GM15510 (cell line): ENCODE measurements around the gene WBP2.

Experiments
- POLR2A ChIP-seq: IDR thresholded peaks from 3 replicates; pipeline ENCODE4 v1.6.1; 2011; ENCODE audit warnings: borderline replicate concordance; ENCODE audit not compliant: insufficient read length; ENCODE audit errors: extremely low read depth

WBP2 gene

DNA sequence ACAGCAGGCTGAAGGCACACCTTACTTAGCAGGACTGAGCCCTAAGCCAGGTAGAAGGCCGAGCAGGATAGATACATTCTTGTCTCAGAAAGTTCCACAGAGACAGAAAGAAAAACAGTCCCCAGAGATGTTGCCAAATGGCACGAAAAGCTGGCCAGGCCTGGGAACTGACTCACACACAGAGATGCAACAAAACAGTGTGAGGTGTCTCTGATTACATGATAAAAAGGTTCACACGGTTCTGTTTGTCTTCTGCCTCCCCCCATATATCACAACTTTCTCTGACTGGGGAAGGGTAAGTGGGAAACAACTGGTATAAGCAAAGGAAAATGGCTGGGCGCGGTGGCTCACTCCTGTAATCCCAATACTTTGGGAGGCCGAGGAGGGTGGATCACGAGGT lies 1.7 kb downstream of the WBP2 start:
- no peak for TF ChIP-seq POLR2A

DNA sequence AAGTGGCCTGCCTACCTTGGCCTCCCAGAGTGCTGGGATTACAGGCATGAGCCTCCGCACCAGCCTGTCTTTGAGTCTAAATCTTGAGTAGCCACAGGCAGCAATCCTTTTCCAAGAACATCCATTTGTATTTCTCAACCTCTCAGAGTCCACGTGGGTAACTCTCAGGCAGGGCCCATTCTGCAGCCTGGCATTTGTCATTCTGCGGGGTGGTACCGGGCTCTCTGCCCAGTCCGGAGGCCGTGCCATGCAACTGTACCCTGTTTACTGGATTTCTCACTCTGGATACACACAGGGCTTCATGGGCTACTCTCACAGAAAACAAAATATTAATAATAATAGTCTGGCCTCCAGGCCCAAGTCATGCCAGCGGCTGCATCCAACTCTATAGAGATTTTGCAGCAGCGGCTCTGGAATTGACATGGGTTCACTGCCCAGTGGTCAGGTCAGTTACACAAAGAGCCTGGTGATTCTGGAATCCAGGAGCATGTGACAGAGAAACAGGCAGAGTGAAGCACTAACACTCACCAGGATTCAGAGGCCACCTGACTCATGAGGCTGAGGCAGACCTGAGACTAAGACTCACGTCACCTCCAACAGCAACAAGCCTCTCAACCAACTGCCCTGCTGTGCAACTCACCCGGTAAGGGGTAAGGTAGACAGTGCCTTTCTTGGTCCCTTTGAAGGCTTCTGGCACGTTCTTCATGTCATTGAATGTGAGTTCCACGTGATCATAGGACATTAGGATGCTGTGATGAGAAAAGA lies 4.0 kb downstream of the WBP2 start:
- TF ChIP-seq POLR2A, result no peak

DNA sequence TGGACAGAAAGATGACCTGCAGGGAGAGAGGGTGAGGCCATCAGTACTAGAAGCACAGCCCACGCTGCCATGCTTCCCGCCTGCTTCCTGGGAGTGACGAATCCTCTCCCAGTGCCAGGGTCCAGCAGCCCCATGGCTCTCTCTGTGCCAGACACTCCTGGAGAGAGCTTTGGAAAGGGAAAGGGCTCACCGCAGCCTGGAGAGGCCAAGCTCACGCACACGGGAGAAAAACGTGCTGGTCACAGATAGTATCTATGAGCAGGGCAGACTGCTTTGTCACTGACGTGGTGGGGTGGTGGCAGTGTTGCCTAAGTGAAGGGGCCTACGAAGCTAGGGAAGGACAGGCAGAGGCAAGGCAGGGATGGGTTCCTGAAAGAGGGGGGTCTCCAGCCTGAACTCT lies 5.4 kb downstream of the WBP2 start:
- no peak for TF ChIP-seq POLR2A

DNA sequence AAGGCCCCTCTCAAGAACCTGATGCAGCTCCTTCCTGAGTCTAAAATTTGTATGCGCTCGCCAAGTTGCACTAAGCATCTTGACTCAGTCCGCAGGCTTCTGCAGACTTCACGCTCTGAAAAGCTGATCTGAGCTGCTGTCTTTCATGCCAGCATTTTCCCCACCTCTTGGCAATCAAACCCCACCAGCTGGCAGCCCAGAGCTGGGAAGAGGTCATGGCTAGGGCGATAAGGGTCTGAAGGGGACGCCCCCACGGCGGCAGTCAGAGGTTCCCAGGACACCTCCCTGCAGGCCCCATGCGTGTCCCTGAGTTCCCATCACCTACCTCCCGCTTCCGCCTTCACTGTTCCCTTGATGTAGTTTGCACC lies 5.9 kb downstream of the WBP2 start:
- TF ChIP-seq POLR2A, result no peak

DNA sequence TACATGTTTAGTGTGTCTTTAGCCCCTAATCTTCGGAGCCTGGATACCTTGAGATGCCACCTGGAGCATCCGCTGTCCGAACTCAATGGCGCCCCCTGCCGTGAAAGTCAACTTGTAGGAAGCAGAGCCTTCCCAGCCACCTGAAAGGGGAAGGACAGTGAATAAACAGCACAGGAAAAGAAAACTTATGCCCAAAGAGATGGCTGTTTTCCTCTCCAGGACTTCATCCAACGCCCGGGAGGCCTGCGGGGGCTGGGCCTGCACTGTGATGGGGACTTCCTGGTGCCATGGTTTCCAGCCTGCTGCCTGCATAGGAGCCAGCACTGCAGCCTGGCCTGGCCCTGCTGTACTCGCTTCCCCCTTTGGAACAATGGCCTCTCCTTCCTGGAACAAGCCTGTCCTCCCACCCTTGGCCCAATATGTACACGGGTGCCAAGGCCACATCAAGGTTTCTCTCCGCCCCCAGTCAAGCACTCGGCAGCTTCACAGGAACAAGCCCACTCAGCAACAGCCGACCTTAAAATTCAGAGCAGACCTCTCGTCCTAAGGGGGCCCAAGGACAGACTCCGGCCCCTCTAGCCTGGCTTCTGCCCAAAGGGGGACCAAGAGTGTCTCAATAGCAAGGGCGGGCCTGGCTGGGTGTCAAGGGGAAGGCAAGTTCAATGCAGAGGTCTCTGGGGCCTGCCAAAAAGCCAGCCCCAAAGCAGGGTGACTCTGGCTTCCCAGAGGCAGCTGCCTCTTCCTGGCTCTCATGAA lies 6.4 kb downstream of the WBP2 start:
- TF ChIP-seq POLR2A, result no peak

DNA sequence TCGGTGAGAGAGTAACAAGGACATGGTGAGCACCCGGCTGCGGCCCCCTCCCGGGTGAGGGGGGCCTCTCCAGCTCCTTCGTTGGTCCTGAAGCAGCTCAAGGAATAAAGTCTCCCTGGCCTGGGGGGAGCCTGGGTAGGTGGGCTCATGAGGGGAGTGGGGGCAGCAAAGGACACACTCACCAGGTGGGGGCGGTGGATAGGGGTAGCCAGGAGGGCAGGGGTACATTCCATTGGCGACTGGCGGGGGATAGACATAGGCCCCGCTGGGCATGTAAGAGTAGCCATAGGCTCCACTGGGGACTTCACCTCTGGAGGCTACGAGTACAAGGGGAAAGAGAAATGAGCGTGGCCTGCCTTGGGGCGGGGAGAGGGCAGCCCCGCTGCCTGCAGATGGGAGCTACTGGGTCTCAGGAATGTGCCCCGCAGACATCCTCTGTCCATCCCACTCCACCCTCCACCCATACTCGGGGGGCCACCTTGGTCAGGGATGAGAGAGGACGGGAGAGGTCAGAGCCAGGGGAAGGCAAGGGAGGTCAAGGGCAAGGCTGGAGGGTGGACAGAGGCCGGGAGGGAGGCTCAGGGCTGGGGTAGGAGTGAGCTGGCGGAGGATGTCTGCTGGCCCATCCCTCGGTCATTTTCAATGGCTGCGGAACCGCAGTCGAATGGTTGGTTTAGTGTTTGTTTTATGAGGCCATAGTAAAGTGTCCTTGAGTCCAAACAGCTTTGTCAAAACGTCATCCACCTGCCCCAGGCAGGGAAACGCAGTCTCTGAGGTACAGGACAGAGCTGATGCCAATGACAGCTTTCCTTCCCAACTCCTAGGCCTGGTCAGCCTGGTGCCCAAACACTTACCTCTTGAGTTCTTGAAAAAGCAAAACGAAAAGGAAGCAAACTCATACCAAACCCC lies 7.3 kb downstream of the WBP2 start:
- TF ChIP-seq POLR2A, result no peak

DNA sequence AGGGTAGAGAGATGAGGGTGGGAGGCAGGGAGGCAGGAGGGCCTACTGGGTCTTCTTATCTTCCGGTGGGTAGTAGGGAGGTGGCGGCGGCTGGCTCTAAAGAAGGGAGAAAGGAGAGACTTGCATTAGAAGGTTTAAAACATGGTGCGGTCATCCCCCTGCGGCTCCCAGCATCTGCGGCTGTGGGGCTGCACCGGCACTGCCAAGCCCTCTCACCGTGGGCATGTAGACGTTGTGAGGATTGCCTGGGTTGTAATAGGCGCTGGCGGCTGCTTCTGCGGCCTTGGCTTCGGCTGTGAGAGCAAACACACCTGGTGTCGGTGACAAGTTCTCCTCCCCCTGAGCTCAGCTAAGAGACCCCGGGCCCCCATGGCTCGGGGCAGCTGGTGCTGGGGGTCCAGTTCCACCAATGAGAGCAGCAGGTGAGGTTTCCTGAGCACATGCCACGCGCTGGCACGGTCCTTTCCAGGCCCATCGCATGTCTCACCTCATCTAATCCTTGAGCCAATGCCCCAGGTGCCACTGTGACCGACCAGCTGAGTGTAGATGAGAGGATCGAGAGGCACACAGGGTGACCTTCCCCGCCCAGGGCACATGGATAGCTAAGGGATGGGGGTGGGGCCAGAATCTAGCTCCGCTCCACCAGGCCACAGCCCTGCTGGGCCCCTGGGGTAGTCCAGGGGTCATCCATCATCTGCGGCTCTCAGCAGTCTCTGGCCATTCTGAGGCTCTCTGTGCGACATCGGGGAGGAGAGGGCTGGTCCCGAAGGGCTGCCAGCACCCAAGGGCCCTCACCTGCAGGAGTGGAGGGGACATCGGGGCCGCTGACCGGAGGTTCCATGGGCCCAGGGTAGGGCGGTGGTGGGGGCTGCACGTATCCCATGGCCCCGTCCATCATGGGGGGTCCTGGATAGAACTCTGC lies 8.2 kb downstream of the WBP2 start:
- peak; percentile 10 for TF ChIP-seq POLR2A

DNA sequence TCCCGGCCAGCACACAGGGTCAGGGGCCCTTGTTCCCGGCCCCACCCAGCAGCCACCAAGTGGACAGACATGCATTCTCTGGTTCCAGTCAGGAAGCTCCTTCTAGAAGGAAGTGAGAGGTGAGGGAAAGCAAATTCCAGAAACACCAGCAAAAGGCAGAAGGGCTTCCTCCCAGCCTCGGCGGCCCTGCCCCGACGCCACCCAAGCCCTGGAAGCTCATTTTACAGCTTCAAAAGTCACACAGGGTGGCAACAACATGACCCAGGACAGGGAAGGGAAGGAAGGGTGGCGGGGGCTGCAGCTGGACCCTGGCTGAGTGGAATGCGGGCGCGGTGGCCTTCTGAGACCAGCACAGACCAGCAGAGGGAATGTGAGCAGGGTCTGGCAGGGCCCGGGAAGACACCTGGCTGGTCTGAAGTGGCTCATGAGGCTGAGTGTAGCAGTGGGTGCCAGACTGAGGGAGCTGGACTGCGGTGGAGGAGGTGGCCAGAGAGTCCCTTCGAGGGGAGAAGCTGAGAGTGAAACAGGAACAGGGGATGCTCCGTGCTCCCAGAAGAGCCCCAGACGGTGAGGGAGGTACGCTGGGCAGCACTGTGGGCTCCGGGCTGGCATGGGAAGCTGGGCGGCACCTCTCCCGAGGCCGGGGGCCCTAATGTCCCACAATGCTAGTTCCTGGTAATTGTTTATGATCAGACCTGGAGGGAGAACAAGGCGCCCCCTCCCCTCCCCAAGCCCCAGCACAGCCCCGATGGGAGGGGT lies 9.0 kb downstream of the WBP2 start:
- TF ChIP-seq POLR2A, result no peak

DNA sequence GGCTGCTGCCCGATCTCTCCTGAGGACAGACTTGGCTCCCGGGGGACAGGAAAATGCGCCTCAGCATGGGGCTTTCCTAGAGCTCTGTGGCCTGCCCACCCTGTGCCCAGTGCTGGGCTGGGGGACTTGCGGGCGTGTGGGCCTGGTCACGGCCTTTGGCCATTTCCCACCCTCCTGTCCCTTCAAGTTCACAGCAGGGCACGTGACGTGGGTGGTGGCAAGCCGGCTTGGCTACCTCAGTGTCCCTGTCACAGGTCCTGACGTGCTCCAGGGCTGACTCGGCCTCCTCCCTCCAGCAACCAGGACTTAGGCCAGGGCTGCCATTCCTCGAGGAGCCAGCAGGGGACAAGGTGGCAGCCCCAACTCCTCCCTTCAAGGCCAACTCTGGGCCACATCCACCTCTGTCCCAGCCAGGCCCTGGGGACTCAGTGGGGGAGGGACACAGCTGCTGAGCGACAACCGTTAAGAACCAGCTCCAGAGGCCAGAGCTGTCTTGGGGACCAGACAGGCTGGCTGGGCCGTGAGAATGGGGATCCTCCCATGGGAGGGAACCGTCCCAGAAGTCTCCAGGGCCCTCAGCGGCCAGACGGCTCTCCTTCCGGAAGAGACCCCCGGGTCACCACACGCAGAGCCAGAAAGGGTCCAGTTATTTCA lies 9.9 kb downstream of the WBP2 start:
- TF ChIP-seq POLR2A, result peak; percentile 19

DNA sequence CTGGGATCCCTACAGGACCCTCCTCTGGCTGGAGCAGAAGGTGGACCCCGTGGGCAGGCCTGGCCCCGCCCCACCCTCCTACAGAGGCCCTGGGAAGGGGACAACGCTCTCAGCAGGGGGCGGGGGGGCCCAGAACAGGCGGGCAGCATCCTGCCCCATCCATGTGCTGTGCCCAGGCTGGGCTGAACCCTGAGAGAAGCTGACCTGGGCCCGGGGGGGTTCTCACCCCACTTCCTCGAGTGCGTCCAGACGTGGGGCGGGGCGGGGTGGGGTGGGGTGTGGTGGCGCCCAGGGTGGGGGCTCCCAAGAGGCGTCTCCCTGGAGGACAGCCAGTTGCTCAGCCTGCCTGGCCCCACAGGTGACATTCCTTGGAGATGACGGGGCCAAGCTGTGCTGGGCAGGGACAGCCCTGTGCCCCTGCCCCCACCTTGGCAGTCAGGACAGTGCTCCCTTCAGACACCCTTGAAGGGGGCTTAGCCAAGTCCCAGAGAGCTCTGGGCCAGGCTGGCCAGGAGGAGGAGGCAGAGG lies 10.5 kb downstream of the WBP2 start:
- TF ChIP-seq POLR2A, result no peak

DNA sequence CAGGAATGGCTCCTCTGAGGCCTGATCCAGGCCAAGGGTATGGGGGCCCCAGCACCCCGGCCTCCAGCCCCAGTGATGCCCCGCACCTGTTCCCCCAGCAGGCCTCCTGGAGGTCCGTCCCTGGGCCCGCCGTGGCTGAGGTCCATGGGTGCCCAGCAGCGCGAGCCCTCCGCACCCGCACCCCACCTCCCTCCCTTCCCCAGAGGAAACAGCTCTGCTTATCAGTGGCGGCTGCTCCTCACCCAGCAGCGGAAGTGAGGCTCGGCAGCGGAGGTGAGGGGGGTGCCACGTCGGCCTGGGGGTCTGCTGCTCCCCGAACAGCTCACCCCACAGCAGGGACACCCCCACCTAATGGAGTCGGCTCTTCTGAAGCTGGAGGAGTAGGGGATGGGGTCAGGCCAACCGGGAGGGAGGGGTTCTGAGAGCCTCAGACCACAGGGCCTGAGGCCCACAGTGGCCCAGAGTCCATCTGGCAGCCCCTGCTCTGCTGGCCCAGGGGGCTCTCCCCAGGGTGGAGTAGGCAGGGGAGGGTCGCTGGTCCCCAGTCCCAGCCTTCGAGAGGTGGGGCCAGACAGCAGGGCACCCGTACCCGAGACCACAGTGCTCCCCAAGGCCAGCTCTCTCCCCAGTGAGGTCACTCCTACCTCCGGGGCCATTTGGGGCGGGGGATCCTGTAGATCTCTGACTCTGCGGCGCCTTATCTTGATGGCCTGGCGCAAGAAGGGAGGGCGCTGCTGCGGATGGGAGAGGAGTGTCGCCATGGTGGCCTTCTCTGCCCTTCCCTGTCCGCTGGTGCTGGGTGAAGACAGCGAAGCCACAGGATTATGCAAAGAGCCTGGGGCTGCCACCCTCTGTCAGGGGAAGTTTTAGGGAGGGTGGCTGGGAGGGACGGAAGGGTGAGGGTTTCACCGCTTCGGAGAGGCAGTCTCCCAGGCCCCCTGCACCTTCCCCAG lies 11.3 kb downstream of the WBP2 start, which contains the start of gene UNC13D:
Gene UNC13D (minus strand): TSS at position 828 of the 953 bp plus-strand sequence. CDS start 67 bp downstream, at position 761.
- TF ChIP-seq POLR2A, result peak; percentile 50
